ENCODE data around the gene PJVK. TPM values are rescaled to one million over a fixed set of nuclear protein-coding genes. Genes with fewer than 3 reads are reported as not detected.

The PJVK gene
- polyA plus RNA-seq, 1 donor from 2014 or later: 5.5 TPM

- H2AFZ ChIP-seq (ENCODE audit: low read depth, low read length): no peak overlapping the region
- peaks cover 3% of the 10 kb centered on the region for H3F3A ChIP-seq (ENCODE audit: insufficient read depth, low read length, poor library complexity, severe bottlenecking)
- no peaks in the 10 kb centered on the region for H3K27me3 ChIP-seq (ENCODE audit: insufficient read depth, low read depth, low read length)
- H3K9me2 ChIP-seq (ENCODE audit: insufficient read depth, low read length): no peaks in the 10 kb centered on the region
- TF ChIP-seq POLR2AphosphoS5 (IDR thresholded peaks at IDR 0.05) (no peak), SMC3 (conservative IDR thresholded peaks at IDR 0.05; ENCODE audit: poor library complexity) (no peak), MXI1 (conservative IDR thresholded peaks at IDR 0.05; ENCODE audit: poor library complexity, severe bottlenecking) (no peak), EP300 (conservative IDR thresholded peaks at IDR 0.05; ENCODE audit: poor library complexity, severe bottlenecking) (no peak), RAD21 (conservative IDR thresholded peaks at IDR 0.05) (no peak), CTCF (IDR thresholded peaks at IDR 0.05; ENCODE audit: poor library complexity, severe bottlenecking) (no peak), TAF1 (IDR thresholded peaks at IDR 0.05; ENCODE audit: low read depth) (no peak), EZH2 (IDR thresholded peaks at IDR 0.05; ENCODE audit: borderline replicate concordance, insufficient read depth, low read length, poor library complexity, severe bottlenecking) (no peak), REST (IDR thresholded peaks at IDR 0.05; ENCODE audit: borderline replicate concordance) (no peak)
- H3K27ac ChIP-seq (ENCODE audit: low read length): no peak overlapping the region
- peak overlapping the region; percentile 28 for H3K4me3 ChIP-seq (ENCODE audit: low read length)
- H3K36me3 ChIP-seq (ENCODE audit: insufficient read depth, low read length): no peaks in the 10 kb centered on the region
- no peak overlapping the region for H3K9ac ChIP-seq (ENCODE audit: low read length)
- H3K9me3 ChIP-seq (ENCODE audit: low read length): no peaks in the 10 kb centered on the region
- no peaks in the 10 kb centered on the region for H4K20me1 ChIP-seq (ENCODE audit: insufficient read depth)
- H3K4me2 ChIP-seq (ENCODE audit: low read length): no peak overlapping the region
- H3K79me2 ChIP-seq (replicated peaks; ENCODE audit: insufficient read depth, low read length): peaks cover 37% of the 10 kb centered on the region
These were observed 22.8 kb downstream of the PJVK start for GRCh38 chr2:178473931-178474330.

- no peak for TF ChIP-seq EP300 (conservative IDR thresholded peaks at IDR 0.05; ENCODE audit: poor library complexity, severe bottlenecking)
- TF ChIP-seq MXI1 (conservative IDR thresholded peaks at IDR 0.05; ENCODE audit: poor library complexity, severe bottlenecking): no peak
- no peak for TF ChIP-seq SMC3 (conservative IDR thresholded peaks at IDR 0.05; ENCODE audit: poor library complexity)
- no peak for TF ChIP-seq EZH2 (IDR thresholded peaks at IDR 0.05; ENCODE audit: borderline replicate concordance, insufficient read depth, low read length, poor library complexity, severe bottlenecking)
- TF ChIP-seq CTCF (IDR thresholded peaks at IDR 0.05; ENCODE audit: poor library complexity, severe bottlenecking): no peak
- TF ChIP-seq RAD21 (conservative IDR thresholded peaks at IDR 0.05): no peak
- TF ChIP-seq POLR2AphosphoS5 (IDR thresholded peaks at IDR 0.05): no peak
- no peak for TF ChIP-seq REST (IDR thresholded peaks at IDR 0.05; ENCODE audit: borderline replicate concordance)
- no peak for TF ChIP-seq TAF1 (IDR thresholded peaks at IDR 0.05; ENCODE audit: low read depth)
- no peak overlapping the region for H3K4me2 ChIP-seq (ENCODE audit: low read length)
- H3K9me3 ChIP-seq (ENCODE audit: low read length): no peaks in the 10 kb centered on the region
- H3K79me2 ChIP-seq (replicated peaks; ENCODE audit: insufficient read depth, low read length): peaks cover 37% of the 10 kb centered on the region
- peaks cover 3% of the 10 kb centered on the region for H3F3A ChIP-seq (ENCODE audit: insufficient read depth, low read length, poor library complexity, severe bottlenecking)
- H3K36me3 ChIP-seq (ENCODE audit: insufficient read depth, low read length): no peaks in the 10 kb centered on the region
- no peak overlapping the region for H2AFZ ChIP-seq (ENCODE audit: low read depth, low read length)
- H3K9ac ChIP-seq (ENCODE audit: low read length): no peak overlapping the region
- no peaks in the 10 kb centered on the region for H4K20me1 ChIP-seq (ENCODE audit: insufficient read depth)
- H3K9me2 ChIP-seq (ENCODE audit: insufficient read depth, low read length): no peaks in the 10 kb centered on the region
- H3K27ac ChIP-seq (ENCODE audit: low read length): no peak overlapping the region
- H3K4me3 ChIP-seq (ENCODE audit: low read length): peak overlapping the region; percentile 28
- H3K27me3 ChIP-seq (ENCODE audit: insufficient read depth, low read depth, low read length): no peaks in the 10 kb centered on the region
These were observed 23.4 kb downstream of the PJVK start for GRCh38 chr2:178474560-178474959.

Data from neural cell (in vitro differentiated cells).